Measurements from ENCODE around the gene CAMK2D.

- TF ChIP-seq EZH2 (IDR thresholded peaks at IDR 0.05) (no peak), POLR2AphosphoS5 (IDR thresholded peaks at IDR 0.05; ENCODE audit: borderline replicate concordance, low read depth, low read length) (no peak), FOXP2 (optimal IDR thresholded peaks at IDR 0.05; ENCODE audit: control extremely low read depth, extremely low read length, insufficient read depth) (no peak)
Observed at GRCh38 chr4:113750296-113750695, 11.2 kb downstream of the CAMK2D start.
